K562 (cell line): Measurements from ENCODE around the gene FLT1. TPM values are rescaled to one million over a fixed set of nuclear protein-coding genes. Genes with fewer than 3 reads are reported as not detected.

Experiments used
- ATAC-seq: fragments of 200-7000 bp; cut with Tn5 transposase; 3 replicates; pipeline ENCODE4 v1.9.1; 2020; ENCODE audit warnings: moderate library complexity
- BruUV-seq: library from RNA; stranded (reverse); fragments of 400-500 nt; replicated peaks from 2 replicates; lab custom pipeline; 2021; lab: Mats Ljungman, UMichigan
- CTCF ChIA-PET: fragments of 300-600 bp; formaldehyde crosslinking; extraction: SDS; loops from one replicate; lab custom pipeline; 2021; ENCODE audit warnings: low intra/inter-chr PET ratio; lab: Yijun Ruan, JAX
- POLR2A ChIA-PET: fragments of 300-600, 350-650 bp; sonication (Branson Sonifier 250); formaldehyde crosslinking; extraction: SDS; loops from one replicate; lab custom pipeline; 2021; ENCODE audit warnings: antibody characterized with exemption, inconsistent platforms; lab: Yijun Ruan, JAX
- DNase-seq, 4 experiments: peaks; one replicate each; pipeline versions ENCODE4 v3.0.0 to v3.0.0-alpha.2; 2011 to 2018; ENCODE audit warnings: low spot score in 3 of 4, mixed read lengths in 3 of 4; ENCODE audit errors: extremely low read depth in 1 of 4
- FAIRE-seq: peaks from 2 replicates; lab custom pipeline; 2011; peaks lifted over from hg19 to GRCh38; lab: Jason Lieb, UNC
- H2AFZ ChIP-seq: 2 replicates; pipeline ENCODE4 v1.6.0; 2011; ENCODE audit warnings: low read depth, low read length, control low read depth, inconsistent platforms
- H3K27ac ChIP-seq: fragments of 200-600 bp; 3 replicates; pipeline ENCODE4 v1.8.0; 2011; ENCODE audit warnings: low read depth, mild to moderate bottlenecking, control low read depth, inconsistent platforms, low read length, moderate library complexity, mixed read lengths; ENCODE audit errors: extremely low read depth
- H3K27me3 ChIP-seq, 2 experiments: fragments of 300-600 bp in 1 of 2; 2 replicates in 1 of 2; 3 replicates in 1 of 2; pipeline versions ENCODE4 v1.6.0 to v1.8.0; 2011; ENCODE audit warnings: inconsistent platforms in 2 of 2, low read length in 2 of 2, mild to moderate bottlenecking in 1 of 2, mixed read lengths in 1 of 2, moderate library complexity in 1 of 2; ENCODE audit not compliant: control insufficient read depth in 2 of 2, insufficient read depth in 2 of 2
- H3K36me3 ChIP-seq: fragments of 300-600 bp; 3 replicates; pipeline ENCODE4 v1.8.0; 2011; ENCODE audit warnings: mild to moderate bottlenecking, low read length, inconsistent platforms; ENCODE audit not compliant: control insufficient read depth, insufficient read depth
- H3K4me1 ChIP-seq, 2 experiments: fragments of 200-600 bp in 1 of 2; replicated peaks in 1 of 2; 2 replicates in 1 of 2; 3 replicates in 1 of 2; pipeline versions ENCODE4 v1.5.1 to v1.8.0; 2011; ENCODE audit warnings: inconsistent platforms in 2 of 2, low read length in 2 of 2, mild to moderate bottlenecking in 1 of 2, mixed read lengths in 1 of 2, moderate library complexity in 1 of 2; ENCODE audit not compliant: control insufficient read depth in 2 of 2, insufficient read depth in 2 of 2
- H3K4me2 ChIP-seq: 2 replicates; pipeline ENCODE4 v1.6.1; 2011; ENCODE audit warnings: low read length, control low read depth, inconsistent platforms, mixed read lengths; ENCODE audit not compliant: insufficient read depth
- H3K4me3 ChIP-seq: fragments of 200-600 bp; sonication (generic), shearing (Covaris generic); 2 replicates; pipeline ENCODE4 v1.5.1; 2016; ENCODE audit warnings: control low read depth, inconsistent platforms
- H3K79me2 ChIP-seq: fragments of 200-600 bp; 3 replicates; pipeline ENCODE4 v1.8.0; 2011; ENCODE audit warnings: low read length, inconsistent platforms; ENCODE audit not compliant: control insufficient read depth, insufficient read depth
- H3K9ac ChIP-seq, 2 experiments: 2 replicates each; pipeline versions ENCODE4 v1.6.0 to v1.6.1; 2011; ENCODE audit warnings: low read depth in 2 of 2, low read length in 2 of 2, control low read depth in 1 of 2, inconsistent platforms in 1 of 2, mild to moderate bottlenecking in 1 of 2, mixed read lengths in 1 of 2; ENCODE audit not compliant: insufficient read depth in 1 of 2
- H3K9me1 ChIP-seq: one replicate; pipeline ENCODE4 v1.6.0; 2011; ENCODE audit warnings: inconsistent platforms, mild to moderate bottlenecking, low read length, moderate library complexity; ENCODE audit not compliant: control insufficient read depth, insufficient read depth
- H3K9me3 ChIP-seq: replicated peaks from 2 replicates; pipeline ENCODE4 v1.5.1; 2011; ENCODE audit warnings: low read depth, low read length, inconsistent platforms; ENCODE audit not compliant: control insufficient read depth, insufficient read depth
- H4K20me1 ChIP-seq: replicated peaks from 2 replicates; pipeline ENCODE4 v1.6.1; 2011; ENCODE audit warnings: low read length, inconsistent platforms, mixed read lengths; ENCODE audit not compliant: control insufficient read depth, insufficient read depth
- AFF4 ChIP-seq: sonication (generic); formaldehyde crosslinking; IDR thresholded peaks from 2 replicates; pipeline ENCODE4 v1.8.0; 2023; ENCODE audit warnings: mild to moderate bottlenecking, missing genetic modification reagents
- GATAD2B ChIP-seq: fragments of 450-650 bp; IDR thresholded peaks from 2 replicates; pipeline ENCODE4 v1.6.1; 2017; ENCODE audit warnings: mild to moderate bottlenecking, borderline replicate concordance
- MIER1 ChIP-seq: fragments of 450-650 bp; IDR thresholded peaks from 2 replicates; pipeline ENCODE4 v1.6.1; 2016; ENCODE audit warnings: antibody characterized with exemption, mild to moderate bottlenecking, low read depth
- NFE2L1 ChIP-seq: fragments of 450-650 bp; IDR thresholded peaks from 2 replicates; pipeline ENCODE4 v1.6.1; 2016; ENCODE audit warnings: missing genetic modification characterization, low read depth, mild to moderate bottlenecking, missing compliant biosample characterization, moderate library complexity, borderline replicate concordance
- NFRKB ChIP-seq: fragments of 450-650 bp; IDR thresholded peaks from 2 replicates; pipeline ENCODE4 v1.6.1; 2016; ENCODE audit warnings: low read depth
- XRCC4 ChIP-seq: IDR thresholded peaks from one replicate; pipeline ENCODE4 v1.6.1; 2011; ENCODE audit not compliant: insufficient read depth, insufficient read length; ENCODE audit errors: extremely low read depth
- ZC3H4 ChIP-seq: sonication (generic); formaldehyde crosslinking; IDR thresholded peaks from 2 replicates; pipeline ENCODE4 v1.9.0; 2021; ENCODE audit warnings: missing genetic modification reagents, borderline replicate concordance
- ZNF23 ChIP-seq: fragments of 250-450 bp; sonication (Bioruptor Pico); IDR thresholded peaks from 2 replicates; pipeline ENCODE4 v1.4.0; 2020; ENCODE audit warnings: mild to moderate bottlenecking
- ZNF445 ChIP-seq: fragments of 250-450 bp; sonication (Bioruptor Pico); IDR thresholded peaks from 2 replicates; pipeline ENCODE4 v1.4.0; 2020; ENCODE audit warnings: low read depth, mild to moderate bottlenecking, moderate library complexity
- WGBS: fragments of 100-300 bp; shearing (Covaris generic); methylation state at CpG from one replicate; pipeline ENCODE4 v1.1.6; 2016; ENCODE audit warnings: low coverage, mixed read lengths; ENCODE audit not compliant: insufficient coverage; ENCODE audit errors: missing lambda C conversion rate; 5-methylcytosine and 5-hydroxymethylcytosine counted together
- in situ Hi-C: fragments of 300-500 bp; cut with MboI; formaldehyde crosslinking; loops from 4 replicates; pipeline ENCODE4 v1.15.0; 2018; ENCODE audit warnings: inconsistent platforms, mixed read lengths
- intact Hi-C: fragments of 100-400 bp; cut with micrococcal nuclease; formaldehyde crosslinking; loops from 2 replicates; pipeline ENCODE4 v1.14.2; 2022
- polyA plus RNA-seq, 8 experiments: library from polyadenylated mRNA; depleted of rRNA in 4 of 8; stranded (reverse) in 5 of 8; unstranded in 3 of 8; fragments of >200 nt; fragmentation: Nextera tagmentation in 2 of 8; fragmentation: Illumina TruSeq in 1 of 8; extraction: Ambion mirVana in 2 of 8; extraction: Trizol in 1 of 8; gene quantifications; 2 replicates each; pipeline versions ENCODE4 v1.2.1 to v1.2.3, GENCODE V29; 2011 to 2014; ENCODE audit warnings: inconsistent platforms in 1 of 8, missing spikeins in 1 of 8
- total RNA-seq, 7 experiments: library from RNA; depleted of rRNA in 6 of 7; stranded (reverse); fragments of >200 nt in 6 of 7; fragmentation: Illumina TruSeq in 2 of 7; extraction: Trizol in 2 of 7; gene quantifications; 2 replicates each; pipeline versions ENCODE4 v1.2.1 to v1.2.3, GENCODE V29; 2011 to 2021; ENCODE audit warnings: low replicate concordance in 1 of 7

FLT1 gene
- total and polyA plus RNA-seq, 9 of the 15 experiments (the other 6 are each of a cell fraction or from before 2014, with no cell fraction given): 0.01 to 2.0 (median 0.22) TPM

GRCh38 chr13:28442839-28443238, 52.1 kb downstream of the FLT1 start:
- Histone ChIP-seq H3K36me3 (no peaks in the 10 kb centered on the region), H4K20me1 (no peaks in the 10 kb centered on the region), H3K4me2 (no peak overlapping the region), H3K9ac (no peak overlapping the region), H3K4me3 (no peak overlapping the region), H2AFZ (no peak overlapping the region), H3K4me1 (no peaks in the 10 kb centered on the region; a peak in 1 of 5 replicates), H3K27ac (no peak overlapping the region), H3K27me3 (no peaks in the 10 kb centered on the region), H3K9me3 (no peaks in the 10 kb centered on the region), H3K79me2 (no peaks in the 10 kb centered on the region), H3K9me1 (no peaks in the 10 kb centered on the region)
- ChIA-PET CTCF (no interaction called here), POLR2A (no interaction called here)
- WGBS: 37% methylated on average over 3 of the region's 3 CpGs
- ATAC-seq (no peak), DNase-seq (no peak), FAIRE-seq (no peak)
- in situ Hi-C loops (no loop called here), intact Hi-C loops (no loop called here)
- no TSS peak for BruUV-seq
- no peak for TF ChIP-seq AFF4 (CRISPR knock-in tag)
- no peak for TF ChIP-seq XRCC4
- TF ChIP-seq NFE2L1: no peak
- no peak for TF ChIP-seq ZNF445 (CRISPR knock-in tag)
- no peak for TF ChIP-seq NFRKB
- TF ChIP-seq MIER1: no peak
- TF ChIP-seq ZNF23 (CRISPR knock-in tag): no peak
- no peak for TF ChIP-seq ZC3H4
- TF ChIP-seq GATAD2B: no peak
